NCI-H82 treated with DMSO at 0.1 percent for 48 hours (cell line): ENCODE results near the gene GPR15LG.
"Not testable (repeated sequence)": the region's sequence is repeated elsewhere in the genome, so short reads cannot be mapped to it uniquely, and the experiment has no call there.

Source experiments
- DNase-seq: peaks from one replicate; lab custom pipeline; 2025; ENCODE audit not compliant: unreplicated experiment; lab: John Stamatoyannopoulos, UW

Gene GPR15LG

DNA sequence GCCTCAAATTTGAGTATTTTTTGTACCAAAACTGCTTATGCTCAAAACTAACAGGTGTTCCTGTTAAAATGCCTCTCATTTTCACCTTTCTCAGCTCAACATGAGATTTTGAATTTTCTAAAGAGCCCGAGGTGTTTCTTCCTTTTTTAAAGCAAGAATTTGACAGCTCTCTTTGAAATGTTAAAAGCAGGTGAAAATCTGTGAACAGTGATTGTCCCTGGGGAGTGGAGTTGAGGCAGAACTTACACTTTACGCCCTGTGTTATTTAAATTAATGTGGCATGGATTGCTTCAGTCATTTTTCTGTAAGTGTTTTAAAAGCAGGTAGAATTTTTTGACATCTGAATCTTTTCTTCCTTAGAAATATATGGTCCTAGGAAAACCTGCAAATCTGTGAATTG lies 9.2 kb upstream of the GPR15LG start:
- no peak for DNase-seq

DNA sequence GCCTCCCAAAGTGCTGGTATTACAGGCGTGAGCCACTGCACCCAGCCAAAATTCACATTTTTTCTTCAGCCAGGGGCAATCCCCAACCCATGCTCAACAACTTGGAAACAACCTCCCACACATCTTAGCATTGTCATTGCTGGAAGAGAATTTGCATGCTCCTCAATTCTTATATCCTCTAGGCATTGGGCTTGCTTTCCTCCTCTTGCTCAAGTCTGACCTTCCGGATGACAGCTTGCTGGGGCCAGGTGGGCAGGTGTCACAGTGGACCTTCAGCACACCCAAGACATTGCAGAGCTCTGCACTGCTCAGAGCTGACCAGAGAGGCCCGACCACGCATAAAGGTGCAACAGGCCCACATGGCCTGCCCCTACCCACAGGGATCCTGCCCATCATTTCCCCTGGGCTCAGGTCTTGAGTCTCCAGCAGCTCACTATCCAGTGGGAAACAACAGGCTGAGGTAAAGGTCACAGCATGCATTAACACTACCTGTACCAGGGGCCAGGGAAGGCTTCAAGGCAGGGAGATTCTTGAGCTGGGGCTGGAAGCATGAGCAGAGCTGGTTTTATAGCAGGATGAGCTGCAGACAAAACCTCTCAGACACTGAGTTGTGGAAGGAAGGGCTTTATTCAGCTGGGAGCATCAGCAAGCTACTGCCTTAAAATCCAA lies 6.8 kb upstream of the GPR15LG start:
- DNase-seq = no peak

DNA sequence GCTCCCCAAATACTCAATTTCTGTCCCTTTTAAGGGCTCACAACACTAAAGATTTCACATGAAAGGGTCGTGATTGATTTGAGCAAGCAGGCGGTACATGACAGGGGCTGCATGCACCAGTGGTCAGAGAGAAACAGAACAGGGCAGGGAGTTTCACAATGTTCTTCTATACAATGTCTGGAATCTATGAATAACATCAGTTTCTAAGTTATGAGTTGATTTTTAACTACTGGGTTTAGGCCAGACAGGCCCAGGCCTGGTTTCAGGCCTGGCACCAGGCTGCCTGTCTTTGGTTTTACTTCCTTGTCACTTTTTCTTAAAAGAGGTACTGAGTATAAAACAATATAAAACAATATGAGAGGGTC lies 6.3 kb upstream of the GPR15LG start:
- DNase-seq = not testable (repeated sequence)

DNA sequence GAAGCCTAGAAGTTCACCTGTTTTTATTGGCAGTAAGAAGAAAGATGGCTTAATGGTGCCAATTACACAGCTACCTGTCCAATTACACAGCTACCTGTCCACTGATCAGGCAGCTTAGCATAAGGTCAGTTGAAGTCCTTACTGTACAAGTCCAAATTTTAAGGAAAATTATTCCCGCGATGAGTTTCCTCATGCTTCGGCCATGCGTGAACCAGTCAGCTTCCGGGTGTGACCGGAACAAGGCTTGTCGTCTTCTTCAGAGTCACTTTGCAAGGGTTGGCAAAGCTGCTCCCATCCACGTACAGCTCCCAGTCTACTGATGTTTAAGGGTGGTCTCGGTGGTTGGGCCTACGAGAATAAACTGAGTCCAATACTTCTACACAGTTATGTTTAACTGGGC lies 5.2 kb upstream of the GPR15LG start:
- DNase-seq = not testable (repeated sequence)

DNA sequence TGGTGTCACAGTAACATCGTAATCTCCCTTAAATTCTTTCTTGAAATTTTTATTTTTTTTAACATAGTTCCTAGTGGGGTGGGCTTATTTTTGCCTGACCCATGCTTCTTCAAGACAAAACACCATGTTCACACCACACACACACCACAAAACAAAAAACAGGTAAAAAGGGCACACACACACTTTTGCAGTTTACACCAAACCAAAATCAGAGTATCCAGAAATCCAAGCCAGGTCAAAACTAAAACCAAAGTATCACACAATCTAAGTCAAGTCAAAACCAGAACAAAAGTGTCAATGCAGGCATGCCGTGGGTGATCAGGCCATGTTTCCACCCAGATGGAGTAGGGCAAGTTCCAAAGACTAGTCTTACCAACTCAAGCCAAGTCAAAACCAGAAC lies 2.4 kb upstream of the GPR15LG start:
- DNase-seq = not testable (repeated sequence)

DNA sequence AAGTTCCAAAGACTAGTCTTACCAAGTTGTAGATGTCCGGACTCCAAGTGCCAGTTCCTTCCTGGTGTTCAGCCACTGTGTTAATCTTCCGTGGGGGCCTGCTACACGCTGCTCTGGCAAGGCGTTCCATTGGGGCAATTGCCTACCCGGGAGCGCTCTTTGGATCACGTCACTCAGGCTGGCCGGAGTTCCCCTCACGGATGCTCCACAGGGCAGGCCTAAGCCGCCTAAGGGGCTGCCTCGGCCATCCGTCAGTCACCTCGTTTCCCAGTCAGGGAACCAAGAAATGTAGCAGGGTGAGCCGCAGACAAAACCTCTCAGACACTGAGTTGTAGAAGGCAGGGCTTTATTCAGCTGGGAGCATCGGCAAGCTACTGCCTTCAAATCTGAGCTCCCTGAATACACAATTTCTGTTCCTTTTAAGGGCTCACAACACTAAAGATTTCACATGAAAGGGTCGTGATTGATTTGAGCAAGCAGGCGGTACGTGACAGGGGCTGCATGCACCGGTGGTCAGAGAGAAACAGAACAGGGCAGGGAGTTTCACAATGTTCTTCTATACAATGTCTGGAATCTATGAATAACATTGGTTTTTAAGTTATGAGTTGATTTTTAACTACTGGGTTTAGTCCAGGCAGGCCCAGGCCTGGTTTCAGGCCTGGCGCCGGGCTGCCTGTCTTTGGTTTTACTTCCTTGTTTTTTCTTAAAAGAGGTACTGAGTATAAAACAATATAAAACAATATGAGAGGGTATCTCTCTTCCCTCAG lies 1.7 kb upstream of the GPR15LG start:
- not testable (repeated sequence) for DNase-seq

DNA sequence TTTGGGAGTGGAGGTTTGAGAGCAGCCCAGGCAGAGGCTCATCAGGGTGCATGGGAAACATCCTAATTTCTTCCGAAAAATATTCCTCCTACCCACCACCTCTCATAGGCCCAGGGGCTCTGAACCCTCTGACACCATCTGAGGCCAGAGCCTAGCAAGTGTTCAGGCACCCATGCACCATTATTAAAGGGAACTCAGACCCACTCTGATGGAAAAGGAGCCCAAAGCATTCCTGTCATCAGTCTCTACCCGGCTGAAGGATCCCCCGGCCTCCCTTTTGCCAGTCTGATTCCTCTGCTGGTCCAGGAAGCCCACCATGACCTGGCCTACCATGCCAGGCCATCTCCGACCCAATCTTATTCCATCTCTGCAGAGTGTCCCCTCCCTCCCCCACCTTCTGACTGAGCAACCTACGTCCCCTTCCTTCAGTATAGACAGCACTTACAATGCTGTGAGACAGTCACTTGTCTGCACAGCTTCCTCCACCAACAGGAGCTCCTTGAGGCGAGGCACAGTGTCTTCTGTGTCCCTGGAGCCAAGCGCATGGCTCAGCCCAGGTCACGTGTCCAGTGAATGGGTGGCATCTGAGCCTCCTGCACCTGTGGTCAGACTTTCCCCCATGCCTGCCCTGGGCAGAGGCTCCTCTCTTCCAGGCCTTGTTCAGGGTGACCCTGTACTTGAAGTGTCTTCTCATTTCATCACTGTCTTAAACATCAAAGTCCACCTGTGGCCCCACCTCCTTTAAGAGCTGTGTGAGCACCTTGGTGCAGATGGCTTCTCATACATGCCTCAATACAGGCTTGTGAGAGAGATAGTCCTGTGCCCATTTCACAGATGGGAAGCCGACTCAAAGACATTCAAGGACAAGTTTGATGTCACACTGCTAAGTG lies 889 bp upstream of the GPR15LG start:
- DNase-seq = no peak

DNA sequence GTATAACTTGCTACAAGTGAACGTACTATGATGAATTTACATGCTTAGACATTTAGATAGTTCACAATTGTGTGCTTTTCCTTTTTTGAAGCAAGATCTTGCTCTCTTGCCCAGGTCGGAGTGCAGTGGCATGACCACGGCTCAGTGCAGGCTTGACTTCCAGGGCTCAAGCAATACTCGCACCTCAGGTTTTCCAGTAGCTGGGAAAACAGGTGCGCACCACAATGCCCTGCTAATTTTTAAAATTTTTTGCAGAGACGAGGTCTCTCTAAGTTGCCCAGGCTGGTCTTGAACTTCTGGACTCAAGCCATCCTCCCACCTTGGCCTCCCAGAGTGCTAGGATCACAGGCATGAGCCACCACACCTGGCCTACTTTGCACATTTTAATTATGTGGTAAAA lies 1.8 kb downstream of the GPR15LG start:
- no peak for DNase-seq

DNA sequence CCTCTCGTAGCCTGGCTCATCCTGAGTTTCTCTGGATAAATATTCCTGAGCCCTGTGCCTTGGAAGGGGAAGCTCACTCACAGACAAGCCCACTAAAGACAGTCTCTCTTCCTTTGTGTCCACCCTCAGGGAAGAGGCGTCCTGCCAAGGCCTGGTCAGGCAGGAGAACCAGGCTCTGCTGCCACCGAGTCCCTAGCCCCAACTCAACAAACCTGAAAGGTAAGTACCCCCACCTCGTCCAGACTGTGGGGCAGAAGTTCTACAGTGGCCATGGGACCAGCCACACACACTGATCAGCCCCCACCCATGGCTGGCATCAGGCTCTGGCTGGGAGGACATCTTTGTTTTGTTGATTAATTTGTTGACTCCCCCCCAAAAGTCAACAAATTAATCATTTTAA lies 2.8 kb downstream of the GPR15LG start:
- DNase-seq = no peak

DNA sequence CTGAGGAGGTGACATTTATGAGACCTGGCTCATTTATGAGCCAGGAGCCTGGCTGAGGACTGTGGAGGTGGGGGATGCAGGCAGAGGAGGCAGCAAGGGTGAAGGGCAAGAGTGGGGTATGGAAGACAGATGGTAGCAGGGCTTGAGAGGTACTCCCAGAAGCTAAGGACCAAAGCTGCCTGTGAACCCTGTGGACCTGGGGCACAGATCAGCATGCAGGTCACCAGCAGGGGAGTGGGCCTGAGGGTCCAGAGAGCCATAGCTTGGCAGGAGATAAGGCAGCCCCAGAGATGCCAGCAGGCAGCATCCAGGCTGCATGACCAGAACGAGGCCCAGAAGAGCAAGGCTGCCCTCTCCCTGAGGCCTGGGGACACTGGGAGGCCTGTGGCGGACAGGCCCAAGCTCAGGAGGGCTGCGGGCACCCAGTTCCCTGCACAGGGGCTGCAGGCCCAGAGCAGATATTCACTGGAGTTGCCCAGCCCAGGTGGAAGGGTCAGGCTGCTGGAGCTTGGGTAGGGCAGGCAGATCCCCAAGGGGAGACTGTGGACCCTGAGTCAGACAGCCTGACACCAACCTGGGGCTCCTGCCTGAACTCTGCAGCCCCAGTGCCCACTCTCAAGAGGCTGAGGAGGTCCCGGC lies 3.4 kb downstream of the GPR15LG start:
- DNase-seq = no peak

DNA sequence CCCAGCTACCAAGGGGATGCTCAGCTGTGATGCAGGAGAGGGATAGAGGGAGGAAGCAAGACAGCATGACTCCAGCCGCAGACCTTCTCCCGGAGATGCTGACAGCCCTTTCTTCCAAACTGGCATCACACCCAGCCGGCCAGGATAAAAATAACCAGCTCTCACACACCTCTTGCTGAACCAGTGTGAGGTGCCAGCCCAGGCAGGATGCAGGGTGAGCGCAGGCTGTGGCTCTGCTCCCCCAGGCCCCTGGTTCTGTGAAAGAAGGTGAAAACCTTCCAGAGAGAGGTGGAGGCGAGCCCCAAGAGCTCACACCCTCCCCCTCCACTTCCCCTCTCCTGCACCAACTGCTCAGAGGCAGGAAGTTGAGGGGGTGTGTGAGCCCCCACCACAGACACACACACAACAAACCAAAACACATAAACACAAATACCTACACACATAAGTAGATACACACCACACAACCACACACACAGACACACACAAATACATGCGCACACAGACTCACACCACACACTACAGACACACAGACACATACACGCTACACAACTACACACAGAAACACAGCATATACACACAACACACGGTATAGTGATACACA lies 4.0 kb downstream of the GPR15LG start:
- DNase-seq = no peak

DNA sequence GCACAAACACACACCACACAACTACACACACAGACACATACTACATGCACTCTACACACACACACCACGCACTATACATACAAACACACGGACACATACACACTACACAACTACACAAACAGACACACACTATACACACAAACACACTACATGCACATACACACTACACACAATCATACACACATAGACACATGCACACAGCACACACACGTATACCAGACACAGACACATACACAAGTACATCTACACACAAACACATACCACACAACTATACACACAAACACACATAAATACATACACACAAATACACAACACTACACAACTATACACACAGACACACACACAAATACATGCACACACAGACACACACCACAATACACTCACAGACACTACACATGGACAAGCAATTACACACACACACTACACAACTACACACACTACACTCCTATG lies 4.6 kb downstream of the GPR15LG start:
- no peak for DNase-seq

DNA sequence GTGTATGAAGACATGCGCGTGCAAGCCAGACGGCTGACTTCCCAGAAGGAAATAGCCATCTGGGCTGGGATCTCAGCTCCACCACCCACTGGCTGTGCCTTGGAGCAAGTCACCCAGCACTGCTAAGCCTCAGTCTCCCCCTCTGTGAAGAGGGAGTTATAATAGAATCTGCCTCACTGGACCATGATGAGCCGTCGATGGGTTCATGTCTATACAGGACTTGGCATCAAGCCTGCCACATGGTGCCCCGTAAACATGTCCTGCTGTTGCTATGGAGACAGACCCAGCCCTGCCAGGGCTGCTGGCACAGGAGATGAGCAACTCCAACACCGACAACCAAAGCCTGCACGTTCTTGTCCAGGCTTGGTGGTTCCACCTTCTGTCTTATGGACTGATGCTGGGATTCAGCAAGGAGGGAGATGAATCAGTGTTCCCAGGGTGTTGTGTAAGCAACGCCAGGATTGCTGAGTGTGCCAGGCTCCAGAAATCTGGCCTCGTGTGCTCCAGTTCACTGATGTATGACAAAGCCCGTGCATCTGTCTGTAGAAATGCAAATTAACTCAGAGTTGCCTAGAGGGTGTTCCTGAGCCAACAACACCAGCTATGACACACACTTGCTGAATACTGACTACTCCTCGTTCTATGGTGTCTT lies 5.6 kb downstream of the GPR15LG start:
- no peak for DNase-seq

DNA sequence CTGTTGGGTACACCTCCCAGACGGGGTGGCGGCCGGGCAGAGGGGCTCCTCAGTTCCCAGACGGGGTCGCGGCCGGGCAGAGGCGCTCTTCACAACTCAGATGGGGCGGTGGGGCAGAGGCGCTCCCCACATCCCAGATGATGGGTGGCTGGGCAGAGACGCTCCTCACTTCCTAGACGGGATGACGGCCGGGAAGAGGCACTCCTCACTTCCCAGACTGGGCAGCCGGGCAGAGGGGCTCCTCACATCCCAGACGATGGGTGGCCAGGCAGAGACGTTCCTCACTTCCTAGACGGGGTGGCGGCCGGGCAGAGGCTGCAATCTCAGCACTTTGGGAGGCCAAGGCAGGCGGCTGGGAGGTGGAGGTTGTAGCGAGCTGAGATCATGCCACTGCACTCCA lies 6.8 kb downstream of the GPR15LG start:
- not testable (repeated sequence) for DNase-seq

DNA sequence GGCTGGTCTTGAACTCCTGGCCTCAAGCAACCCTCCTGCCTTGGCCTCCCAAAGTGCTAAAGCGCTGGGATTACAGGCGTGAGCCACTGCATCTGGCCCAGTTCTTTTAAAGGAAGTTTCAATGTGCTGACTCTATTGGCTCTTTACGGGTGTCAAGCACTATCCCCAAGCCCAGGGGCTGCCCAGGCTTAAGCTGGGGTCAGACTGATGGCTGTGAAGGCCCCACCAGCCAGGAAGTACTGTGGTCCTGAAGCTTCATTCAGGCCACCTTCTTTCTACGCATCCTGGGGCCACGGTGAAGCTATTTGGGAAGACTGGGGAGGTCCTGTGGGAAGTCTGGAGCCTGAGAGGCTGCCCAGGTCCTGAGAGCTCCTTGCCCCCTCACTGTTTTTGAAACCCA lies 8.0 kb downstream of the GPR15LG start:
- DNase-seq = no peak

DNA sequence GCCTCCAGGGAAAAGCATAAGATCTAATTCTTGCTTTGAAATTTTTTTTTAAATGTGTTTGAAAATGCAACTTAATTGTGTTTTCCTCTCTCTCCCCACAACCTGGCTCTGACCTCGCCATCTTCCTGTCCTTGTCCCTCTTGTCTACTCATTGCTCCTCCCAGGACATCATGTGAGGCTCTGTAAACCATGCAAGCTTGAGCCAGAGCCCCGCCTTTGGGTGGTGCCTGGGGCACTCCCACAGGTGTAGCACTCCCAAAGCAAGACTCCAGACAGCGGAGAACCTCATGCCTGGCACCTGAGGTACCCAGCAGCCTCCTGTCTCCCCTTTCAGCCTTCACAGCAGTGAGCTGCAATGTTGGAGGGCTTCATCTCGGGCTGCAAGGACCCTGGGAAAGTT lies 10.9 kb downstream of the GPR15LG start:
- no peak for DNase-seq

DNA sequence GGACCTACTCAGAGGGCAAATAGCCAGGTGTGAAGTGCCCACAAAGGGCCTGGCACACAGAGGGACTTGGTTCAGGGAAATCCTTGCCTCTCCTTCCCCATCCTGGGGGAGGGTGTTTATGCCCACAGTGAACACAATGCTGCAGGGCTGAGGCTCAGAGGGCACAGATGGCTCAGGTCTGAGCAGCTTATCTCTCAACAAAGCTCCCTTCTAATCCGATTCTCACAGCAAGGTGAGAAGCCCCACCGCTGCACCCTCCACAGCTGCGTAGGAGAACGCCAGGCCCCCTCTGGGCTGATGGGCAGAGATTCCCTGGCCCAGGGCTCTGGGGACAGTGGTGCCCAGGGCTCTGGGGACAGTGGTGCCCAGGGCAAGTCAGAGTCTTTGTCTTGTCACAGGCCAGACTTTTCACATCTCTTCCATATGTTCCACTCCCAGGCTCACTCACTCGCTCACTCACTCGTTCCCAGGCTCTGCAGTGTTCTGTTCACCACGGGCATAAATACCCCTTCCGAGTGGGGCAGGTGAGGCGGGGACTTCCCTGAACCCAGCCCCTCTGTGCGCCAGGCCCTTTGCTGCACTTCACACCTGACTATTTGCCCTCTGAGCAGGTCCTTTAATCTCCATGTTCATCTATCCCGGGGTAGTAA lies 12.1 kb downstream of the GPR15LG start:
- peak; percentile 91 for DNase-seq

DNA sequence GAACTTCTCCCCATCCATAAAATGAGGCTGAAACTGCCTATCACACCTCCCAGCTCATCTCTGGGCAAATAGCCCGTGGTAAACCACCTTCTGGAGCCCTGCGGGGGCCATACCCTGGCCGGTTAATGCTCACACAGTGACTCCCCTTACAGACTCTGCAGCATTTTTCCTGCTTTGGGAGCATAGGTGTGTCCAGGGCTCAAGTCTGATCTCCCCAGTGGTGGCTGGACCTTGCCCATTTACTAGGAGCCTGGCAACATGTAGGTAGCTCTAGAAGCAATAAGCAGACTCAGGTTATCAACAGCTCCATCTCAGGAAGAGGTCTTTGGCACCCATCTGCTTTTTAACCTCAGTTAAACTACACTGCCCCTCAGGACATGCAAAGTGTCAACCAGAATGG lies 15.2 kb downstream of the GPR15LG start:
- no peak for DNase-seq

DNA sequence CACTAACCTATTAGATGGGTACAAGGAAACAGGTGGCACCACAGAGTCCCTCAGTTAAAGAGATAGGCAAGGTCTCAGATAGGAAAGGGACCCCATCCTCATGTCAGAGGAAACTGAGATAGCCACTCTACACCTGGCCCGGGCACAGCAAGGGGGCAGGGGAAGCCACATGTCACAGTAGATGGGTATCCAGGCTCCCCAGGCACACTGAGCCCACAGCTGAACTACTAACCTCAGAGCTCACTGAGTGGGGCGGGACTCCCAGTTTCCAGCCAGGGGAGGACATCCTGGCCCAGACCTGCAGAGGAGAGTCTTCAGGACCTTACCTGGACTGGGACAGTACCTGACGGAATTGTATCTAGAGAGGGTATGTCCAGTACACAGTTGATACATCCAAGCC lies 17.0 kb downstream of the GPR15LG start:
- no peak for DNase-seq

DNA sequence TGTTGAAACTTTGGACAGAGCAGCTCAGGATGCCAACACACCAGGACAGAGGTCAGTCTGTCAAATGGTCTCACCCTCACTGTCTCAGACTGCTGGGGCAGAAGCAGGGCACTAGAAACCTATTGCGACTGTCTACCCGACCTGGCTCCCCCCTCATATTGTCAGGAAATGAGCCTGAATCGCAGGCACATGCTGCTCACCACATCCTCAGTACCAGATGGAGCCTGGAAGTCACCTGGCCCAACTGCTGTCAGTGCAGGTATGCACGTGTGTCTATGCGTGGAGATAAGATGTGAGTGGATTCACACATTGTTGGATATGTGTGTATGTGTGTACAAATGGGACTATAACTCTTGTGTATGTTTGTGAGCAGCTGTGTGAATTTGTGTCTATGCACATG lies 17.5 kb downstream of the GPR15LG start:
- no peak for DNase-seq
